Cardiac muscle cell (in vitro differentiated cells and primary cell): ENCODE results near the gene CCDC178. TPM values are rescaled to one million over a fixed set of nuclear protein-coding genes. Genes with fewer than 3 reads are reported as not detected.
"Not testable (repeated sequence)": the region's sequence is repeated elsewhere in the genome, so short reads cannot be mapped to it uniquely, and the experiment has no call there.

Source experiments
- DNase-seq, 2 donors: peaks; one replicate each; pipeline versions ENCODE4 v3.0.0 to v3.0.0-alpha.2; 2010 to 2017; ENCODE audit warnings: low read depth in 1 of 2, low spot score in 1 of 2
- H3K27ac ChIP-seq: fragments of 200-600 bp; sonication (generic); 2 replicates; pipeline ENCODE4 v1.5.1; 2016
- H3K27me3 ChIP-seq: fragments of 200-600 bp; sonication (generic); 2 replicates; pipeline ENCODE4 v1.6.0; 2016; ENCODE audit warnings: control low read depth
- H3K36me3 ChIP-seq: fragments of 200-600 bp; sonication (generic); 2 replicates; pipeline ENCODE4 v1.5.1; 2016; ENCODE audit warnings: control low read depth
- H3K4me1 ChIP-seq: fragments of 200-600 bp; sonication (generic); 2 replicates; pipeline ENCODE4 v1.8.1; 2017; ENCODE audit warnings: low read depth, mild to moderate bottlenecking, mixed run types
- H3K4me3 ChIP-seq: fragments of 200-600 bp; sonication (generic); 2 replicates; pipeline ENCODE4 v1.5.1; 2016; ENCODE audit warnings: mild to moderate bottlenecking
- H3K9me3 ChIP-seq: fragments of 200-600 bp; sonication (generic); 2 replicates; pipeline ENCODE4 v1.5.1; 2017; ENCODE audit warnings: low read depth, mild to moderate bottlenecking, control low read depth
- polyA plus RNA-seq: library from polyadenylated mRNA; unstranded; fragments of >200 nt; fragmentation: Nextera tagmentation; extraction: Ambion mirVana; gene quantifications from 2 replicates; pipeline ENCODE4 v1.2.1, GENCODE V29; 2016
- total RNA-seq: library from RNA; depleted of rRNA; stranded (reverse); fragments of >200 nt; gene quantifications from 2 replicates; pipeline ENCODE4 v1.2.3, GENCODE V29; 2016
- TF ChIP-seq, protein P1 (sequence below): IDR thresholded peaks from 2 replicates; pipeline ENCODE4 v1.5.1; 2012; ENCODE audit warnings: low read depth, mild to moderate bottlenecking, low read length

CCDC178 gene
- total and polyA plus RNA-seq, 2 experiments from 2014 or later: 0.82 TPM; not detected in 1

DNA sequence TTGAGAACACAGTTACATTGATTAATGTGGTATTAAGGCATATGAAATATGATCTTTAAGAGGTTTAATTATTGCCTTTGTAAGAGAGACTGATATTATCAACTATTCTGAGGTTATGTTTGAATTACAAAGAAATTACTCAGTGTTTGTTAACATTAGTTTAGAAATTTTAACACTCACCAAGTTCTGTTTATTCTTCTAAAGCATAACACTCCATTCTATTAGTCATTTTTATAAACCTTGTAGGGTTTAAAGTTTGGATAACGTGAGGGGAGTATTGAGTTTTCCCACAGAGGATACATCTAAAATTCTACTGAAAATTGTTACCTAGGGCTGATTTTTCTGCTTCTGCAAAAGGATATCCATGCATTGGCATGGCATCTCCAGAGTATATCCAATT, 7.7 kb downstream of the CCDC178 start:
- TF ChIP-seq, protein P1, sequence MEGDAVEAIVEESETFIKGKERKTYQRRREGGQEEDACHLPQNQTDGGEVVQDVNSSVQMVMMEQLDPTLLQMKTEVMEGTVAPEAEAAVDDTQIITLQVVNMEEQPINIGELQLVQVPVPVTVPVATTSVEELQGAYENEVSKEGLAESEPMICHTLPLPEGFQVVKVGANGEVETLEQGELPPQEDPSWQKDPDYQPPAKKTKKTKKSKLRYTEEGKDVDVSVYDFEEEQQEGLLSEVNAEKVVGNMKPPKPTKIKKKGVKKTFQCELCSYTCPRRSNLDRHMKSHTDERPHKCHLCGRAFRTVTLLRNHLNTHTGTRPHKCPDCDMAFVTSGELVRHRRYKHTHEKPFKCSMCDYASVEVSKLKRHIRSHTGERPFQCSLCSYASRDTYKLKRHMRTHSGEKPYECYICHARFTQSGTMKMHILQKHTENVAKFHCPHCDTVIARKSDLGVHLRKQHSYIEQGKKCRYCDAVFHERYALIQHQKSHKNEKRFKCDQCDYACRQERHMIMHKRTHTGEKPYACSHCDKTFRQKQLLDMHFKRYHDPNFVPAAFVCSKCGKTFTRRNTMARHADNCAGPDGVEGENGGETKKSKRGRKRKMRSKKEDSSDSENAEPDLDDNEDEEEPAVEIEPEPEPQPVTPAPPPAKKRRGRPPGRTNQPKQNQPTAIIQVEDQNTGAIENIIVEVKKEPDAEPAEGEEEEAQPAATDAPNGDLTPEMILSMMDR: no peak
- Histone ChIP-seq H3K9me3 (no peaks in the 10 kb centered on the region), H3K4me3 (no peak overlapping the region), H3K27ac (no peak overlapping the region), H3K27me3 (no peaks in the 10 kb centered on the region), H3K4me1 (no peaks in the 10 kb centered on the region), H3K36me3 (no peaks in the 10 kb centered on the region)
- DNase-seq: no peak

DNA sequence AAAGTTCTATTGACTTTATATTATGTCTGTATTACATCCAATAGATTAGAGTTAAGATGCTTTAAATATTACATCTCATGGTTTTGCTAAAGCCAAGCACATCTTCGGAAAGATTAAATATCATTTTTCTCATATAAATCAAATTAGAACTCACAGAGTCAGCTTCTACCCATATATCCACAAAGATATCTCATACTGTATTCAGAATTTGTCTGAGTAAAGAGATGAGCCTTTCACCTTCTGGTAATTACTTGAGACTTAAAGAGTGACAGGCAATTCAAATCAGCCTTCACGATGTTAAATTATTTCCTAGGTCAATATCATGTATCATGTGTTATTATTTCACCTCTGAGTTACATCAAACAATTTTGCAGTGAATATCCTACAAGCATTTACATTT, 13.0 kb downstream of the CCDC178 start:
- H3K9me3 ChIP-seq: no peaks in the 10 kb centered on the region
- no peaks in the 10 kb centered on the region for H3K27me3 ChIP-seq
- no peak overlapping the region for H3K27ac ChIP-seq
- DNase-seq: no peak
- peaks cover 4% of the 10 kb centered on the region for H3K4me1 ChIP-seq
- TF ChIP-seq, protein P1: no peak
- no peak overlapping the region for H3K4me3 ChIP-seq
- no peaks in the 10 kb centered on the region for H3K36me3 ChIP-seq

DNA sequence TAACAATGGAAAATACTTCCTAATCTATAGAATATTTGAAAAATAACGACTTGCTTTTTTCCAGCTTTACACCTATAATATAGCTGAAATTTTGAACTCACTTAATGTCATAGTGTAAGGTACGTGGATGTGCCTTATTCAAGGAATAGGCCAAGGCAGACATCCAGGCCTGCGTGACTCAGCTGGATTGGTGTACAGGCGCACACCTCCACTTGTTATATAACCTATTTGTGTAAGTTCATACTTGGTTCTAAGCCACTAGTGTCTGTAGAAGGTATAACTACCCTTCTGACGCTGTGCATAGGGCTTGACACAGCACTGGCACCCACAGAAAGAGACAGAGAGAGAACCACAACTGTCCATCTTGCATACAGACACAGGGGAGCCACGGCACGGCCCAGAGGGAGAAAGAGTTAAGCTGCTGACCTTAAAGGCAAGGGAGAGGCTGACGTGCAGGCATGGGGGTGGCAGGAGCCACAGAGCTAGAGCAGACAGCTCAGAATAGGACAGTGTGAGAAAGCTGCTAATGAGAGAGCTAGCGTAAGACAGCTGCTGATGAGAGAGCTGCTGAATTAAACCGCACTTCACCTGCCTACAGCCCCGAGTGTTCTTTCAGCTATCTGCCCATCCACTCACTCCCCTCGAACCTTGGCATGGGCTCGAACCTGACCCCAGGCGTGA, 16.1 kb downstream of the CCDC178 start:
- TF ChIP-seq, protein P1: no peak
- H3K27ac ChIP-seq: peak overlapping the region; percentile 8
- H3K36me3 ChIP-seq: no peaks in the 10 kb centered on the region
- H3K4me3 ChIP-seq: no peak overlapping the region
- H3K4me1 ChIP-seq: peaks cover 4% of the 10 kb centered on the region
- H3K27me3 ChIP-seq: no peaks in the 10 kb centered on the region
- DNase-seq: peak in 1 of 2 donors; percentile 42
- no peaks in the 10 kb centered on the region for H3K9me3 ChIP-seq

DNA sequence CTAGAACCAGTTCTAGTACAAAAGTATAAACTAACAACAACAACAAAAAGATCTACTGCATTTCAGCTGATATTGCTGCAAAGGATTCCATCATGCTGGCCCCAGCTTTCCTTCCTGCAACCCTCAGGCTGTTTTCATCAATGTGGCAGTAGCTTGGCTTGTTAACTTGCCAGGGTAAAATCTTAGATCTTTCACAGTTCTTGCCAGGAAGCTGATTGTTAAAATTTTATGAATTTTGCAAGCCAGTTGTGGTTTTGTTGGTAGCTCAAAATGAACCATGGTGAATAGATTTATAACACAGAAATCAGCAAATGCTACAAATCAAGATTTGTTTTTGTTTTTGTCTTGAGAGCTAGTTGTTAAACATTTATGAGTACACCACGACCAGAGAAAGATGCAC, 19.3 kb downstream of the CCDC178 start:
- no peaks in the 10 kb centered on the region for H3K9me3 ChIP-seq

DNA sequence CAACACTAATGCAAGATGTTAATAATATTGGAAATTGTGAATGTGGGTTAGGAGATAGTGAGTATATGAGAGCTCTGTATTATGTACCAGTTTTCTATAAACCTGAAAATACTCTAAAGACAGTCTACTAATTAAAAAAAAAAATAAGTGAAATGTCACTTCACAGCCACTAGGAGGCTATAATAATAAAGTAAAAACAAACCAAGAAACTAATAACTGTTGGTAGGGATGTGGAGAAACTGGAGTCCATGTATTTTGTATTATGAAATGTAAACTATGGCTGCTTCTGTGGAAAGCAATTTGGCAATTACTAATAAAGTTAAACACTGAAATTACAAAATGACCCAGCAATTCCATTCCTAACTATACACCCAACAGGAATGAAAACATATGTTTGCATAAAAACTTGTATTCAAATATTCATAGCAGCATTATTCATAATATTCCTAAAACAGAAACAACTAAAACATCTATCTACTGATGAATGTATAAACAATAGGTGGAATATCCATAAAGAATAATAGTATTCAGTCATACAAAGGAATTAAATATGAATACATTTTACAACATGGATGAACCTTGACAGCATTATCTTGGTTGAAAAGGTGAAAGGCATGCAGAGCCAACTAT, 36.2 kb downstream of the CCDC178 start:
- Histone ChIP-seq H3K27ac (no peak overlapping the region), H3K4me3 (no peak overlapping the region), H3K36me3 (no peaks in the 10 kb centered on the region), H3K9me3 (no peaks in the 10 kb centered on the region), H3K27me3 (no peaks in the 10 kb centered on the region), H3K4me1 (no peaks in the 10 kb centered on the region)
- TF ChIP-seq, protein P1: peak; percentile 28
- DNase-seq: peak in 1 of 2 donors; percentile 3

More for the DNA sequence above, 19.3 kb downstream of the CCDC178 start:
- H3K4me1 ChIP-seq: peaks cover 4% of the 10 kb centered on the region
- H3K4me3 ChIP-seq: no peak overlapping the region
- DNase-seq: no peak
- H3K27me3 ChIP-seq: no peaks in the 10 kb centered on the region
- H3K27ac ChIP-seq: no peak overlapping the region
- TF ChIP-seq, protein P1: no peak
- no peaks in the 10 kb centered on the region for H3K36me3 ChIP-seq

DNA sequence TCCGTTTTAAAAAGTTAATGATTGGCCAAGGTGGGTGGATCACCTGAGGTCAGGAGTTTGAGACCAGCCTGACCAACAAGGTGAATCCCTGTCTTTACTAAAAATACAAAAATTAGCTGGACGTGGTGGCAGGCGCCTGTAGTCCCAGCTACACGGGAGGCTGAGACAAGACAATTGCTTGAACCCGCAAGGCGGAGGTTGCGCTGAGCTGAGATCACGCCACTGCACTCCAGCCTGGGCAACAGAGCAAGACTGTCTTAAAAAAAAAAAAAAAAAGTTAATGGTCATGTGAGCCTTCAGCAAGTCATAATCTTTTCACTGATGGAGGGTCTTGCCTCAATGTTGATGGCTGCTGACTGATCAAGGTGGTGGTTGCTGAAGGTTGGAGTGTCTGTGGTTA, 41.6 kb downstream of the CCDC178 start:
- H3K4me3 ChIP-seq, H3K4me1 ChIP-seq, H3K9me3 ChIP-seq, H3K36me3 ChIP-seq, H3K27me3 ChIP-seq, DNase-seq, H3K27ac ChIP-seq: not testable (repeated sequence)
